BLaER1 (cell line): ENCODE results near the gene ANGPTL2.
"Not testable (repeated sequence)": the region's sequence is repeated elsewhere in the genome, so short reads cannot be mapped to it uniquely, and the experiment has no call there.

Source experiments
- H3K27ac ChIP-seq: shearing (Covaris generic); formaldehyde crosslinking; 2 replicates; pipeline ENCODE4 v1.8.1; 2022
- H3K27me3 ChIP-seq: shearing (Covaris generic); formaldehyde crosslinking; 2 replicates; pipeline ENCODE4 v1.8.1; 2022
- H3K36me3 ChIP-seq: shearing (Covaris generic); formaldehyde crosslinking; 2 replicates; pipeline ENCODE4 v1.8.1; 2022
- H3K4me1 ChIP-seq: shearing (Covaris generic); formaldehyde crosslinking; 2 replicates; pipeline ENCODE4 v1.8.1; 2022
- H3K4me2 ChIP-seq: shearing (Covaris generic); formaldehyde crosslinking; 2 replicates; pipeline ENCODE4 v1.8.1; 2022
- H3K4me3 ChIP-seq: shearing (Covaris generic); formaldehyde crosslinking; 2 replicates; pipeline ENCODE4 v1.8.1; 2022
- H3K9ac ChIP-seq: shearing (Covaris generic); formaldehyde crosslinking; 2 replicates; pipeline ENCODE4 v1.8.1; 2022
- H3K9me3 ChIP-seq: shearing (Covaris generic); formaldehyde crosslinking; 2 replicates; pipeline ENCODE4 v1.8.1; 2022
- H4K20me1 ChIP-seq: shearing (Covaris generic); formaldehyde crosslinking; 2 replicates; pipeline ENCODE4 v1.8.1; 2022
- Cebpa-rat ChIP-seq: shearing (Covaris generic); IDR thresholded peaks from 2 replicates; pipeline ENCODE4 v1.8.1; 2022

ANGPTL2 gene

GRCh38 chr9:127122176-127123063 is at the start of gene ANGPTL2:
Gene ANGPTL2 (minus strand): TSS chr9:127122635. CDS start chr9:127108731, 13,904 bp downstream.
- Histone ChIP-seq H3K4me2 (peak within 1 kb of the TSS; percentile 99), H3K27me3 (no peaks in the 10 kb centered on the region), H3K36me3 (no peaks in the 10 kb centered on the region), H4K20me1 (peaks cover 6% of the 10 kb centered on the region; the same call in 1 of the 2 replicates), H3K9ac (peak within 1 kb of the TSS; percentile 83), H3K4me3 (peak within 1 kb of the TSS; percentile 68), H3K9me3 (no peaks in the 10 kb centered on the region), H3K4me1 (peaks cover 79% of the 10 kb centered on the region), H3K27ac (peak within 1 kb of the TSS; percentile 77)
- no peak for TF ChIP-seq Cebpa-rat

DNA sequence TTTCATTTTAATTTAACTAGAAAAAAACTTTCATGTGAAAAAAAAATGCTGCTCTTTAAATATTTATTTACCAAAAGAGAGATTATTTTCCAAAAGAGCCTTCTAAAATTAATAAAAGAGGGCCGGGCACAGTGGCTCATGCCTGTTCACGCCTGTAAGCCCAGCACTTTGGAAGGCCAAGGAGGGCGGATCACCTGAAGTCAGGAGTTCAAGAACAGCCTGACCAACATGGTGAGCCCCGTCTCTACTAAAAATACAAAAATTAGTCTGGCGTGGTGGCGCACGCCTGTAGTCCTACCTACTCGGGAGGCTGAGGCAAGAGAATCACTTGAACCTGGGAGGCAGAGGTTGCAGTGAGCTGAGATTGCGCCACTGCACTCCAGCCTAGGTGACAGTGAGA is 48.9 kb upstream of the ANGPTL2 start:
- not testable (repeated sequence) for H3K27ac ChIP-seq, H3K4me3 ChIP-seq, H3K9me3 ChIP-seq, H3K4me2 ChIP-seq, H3K27me3 ChIP-seq, H3K36me3 ChIP-seq, H4K20me1 ChIP-seq, H3K9ac ChIP-seq
- peaks cover 65% of the 10 kb centered on the region for H3K4me1 ChIP-seq

DNA sequence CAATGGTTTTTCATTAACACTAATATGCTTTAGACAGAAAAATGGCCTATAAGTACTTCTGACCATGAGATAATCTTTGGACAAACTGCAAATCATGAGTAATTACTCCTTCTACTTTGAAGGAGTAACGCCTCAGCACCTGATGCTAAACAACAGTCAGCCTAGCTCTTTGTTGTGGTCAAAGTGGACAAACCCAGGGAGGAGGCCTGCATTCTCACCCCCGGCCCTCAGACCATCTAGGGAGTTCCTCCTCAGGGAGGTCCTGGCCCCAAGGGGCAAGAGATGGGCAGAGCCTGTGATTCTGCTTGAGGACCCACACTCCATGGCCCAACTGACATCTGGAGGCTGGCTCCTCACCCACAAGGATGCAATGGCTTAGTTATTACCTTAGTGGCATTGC is 48.2 kb upstream of the ANGPTL2 start:
- Histone ChIP-seq H3K36me3 (no peaks in the 10 kb centered on the region), H3K9ac (no peak overlapping the region), H3K27ac (0 out of 2 replicates have a peak overlapping the region, but pooled peaks have one; percentile 25), H3K4me3 (no peak overlapping the region), H3K4me1 (peaks cover 72% of the 10 kb centered on the region), H3K27me3 (no peaks in the 10 kb centered on the region), H4K20me1 (no peaks in the 10 kb centered on the region), H3K4me2 (peak overlapping the region; percentile 73), H3K9me3 (no peaks in the 10 kb centered on the region)
- TF ChIP-seq Cebpa-rat = no peak

GRCh38 chr9:127170103-127170502 is 47.7 kb upstream of the ANGPTL2 start:
- Histone ChIP-seq H3K4me3 (no peak overlapping the region), H3K4me1 (peaks cover 75% of the 10 kb centered on the region), H3K27me3 (no peaks in the 10 kb centered on the region), H3K4me2 (peak overlapping the region; percentile 13), H3K9me3 (no peaks in the 10 kb centered on the region), H3K9ac (no peak overlapping the region), H3K27ac (no peak overlapping the region), H3K36me3 (no peaks in the 10 kb centered on the region), H4K20me1 (no peaks in the 10 kb centered on the region)
- no peak for TF ChIP-seq Cebpa-rat

- TF ChIP-seq Cebpa-rat = no peak
- Histone ChIP-seq H3K4me2 (no peak overlapping the region), H3K4me1 (peaks cover 75% of the 10 kb centered on the region), H3K9me3 (no peaks in the 10 kb centered on the region), H3K36me3 (no peaks in the 10 kb centered on the region), H3K9ac (no peak overlapping the region), H3K4me3 (no peak overlapping the region), H3K27me3 (no peaks in the 10 kb centered on the region), H3K27ac (no peak overlapping the region), H4K20me1 (no peaks in the 10 kb centered on the region)
Measured at GRCh38 chr9:127169575-127169883, 47.1 kb upstream of the ANGPTL2 start.

- H3K9ac ChIP-seq = no peak overlapping the region
- no peak overlapping the region; the same call in 1 of the 2 replicates for H3K4me2 ChIP-seq
- H4K20me1 ChIP-seq = no peaks in the 10 kb centered on the region
- H3K36me3 ChIP-seq = no peaks in the 10 kb centered on the region
- H3K9me3 ChIP-seq = no peaks in the 10 kb centered on the region
- TF ChIP-seq Cebpa-rat = no peak
- H3K4me3 ChIP-seq = no peak overlapping the region
- H3K27ac ChIP-seq = no peak overlapping the region
- H3K27me3 ChIP-seq = no peaks in the 10 kb centered on the region
- peaks cover 75% of the 10 kb centered on the region for H3K4me1 ChIP-seq
Measured at GRCh38 chr9:127168756-127169574, 46.5 kb upstream of the ANGPTL2 start.

- no peak for TF ChIP-seq Cebpa-rat
- no peaks in the 10 kb centered on the region for H3K9me3 ChIP-seq
- peaks cover 83% of the 10 kb centered on the region for H3K4me1 ChIP-seq
- no peaks in the 10 kb centered on the region for H3K36me3 ChIP-seq
- H3K4me2 ChIP-seq = peak overlapping the region; percentile 87
- peak overlapping the region; percentile 83 for H3K27ac ChIP-seq
- H3K4me3 ChIP-seq = no peak overlapping the region
- H3K9ac ChIP-seq = no peak overlapping the region
- no peaks in the 10 kb centered on the region for H3K27me3 ChIP-seq
- no peaks in the 10 kb centered on the region for H4K20me1 ChIP-seq
Measured at GRCh38 chr9:127167560-127168326, 45.3 kb upstream of the ANGPTL2 start.

DNA sequence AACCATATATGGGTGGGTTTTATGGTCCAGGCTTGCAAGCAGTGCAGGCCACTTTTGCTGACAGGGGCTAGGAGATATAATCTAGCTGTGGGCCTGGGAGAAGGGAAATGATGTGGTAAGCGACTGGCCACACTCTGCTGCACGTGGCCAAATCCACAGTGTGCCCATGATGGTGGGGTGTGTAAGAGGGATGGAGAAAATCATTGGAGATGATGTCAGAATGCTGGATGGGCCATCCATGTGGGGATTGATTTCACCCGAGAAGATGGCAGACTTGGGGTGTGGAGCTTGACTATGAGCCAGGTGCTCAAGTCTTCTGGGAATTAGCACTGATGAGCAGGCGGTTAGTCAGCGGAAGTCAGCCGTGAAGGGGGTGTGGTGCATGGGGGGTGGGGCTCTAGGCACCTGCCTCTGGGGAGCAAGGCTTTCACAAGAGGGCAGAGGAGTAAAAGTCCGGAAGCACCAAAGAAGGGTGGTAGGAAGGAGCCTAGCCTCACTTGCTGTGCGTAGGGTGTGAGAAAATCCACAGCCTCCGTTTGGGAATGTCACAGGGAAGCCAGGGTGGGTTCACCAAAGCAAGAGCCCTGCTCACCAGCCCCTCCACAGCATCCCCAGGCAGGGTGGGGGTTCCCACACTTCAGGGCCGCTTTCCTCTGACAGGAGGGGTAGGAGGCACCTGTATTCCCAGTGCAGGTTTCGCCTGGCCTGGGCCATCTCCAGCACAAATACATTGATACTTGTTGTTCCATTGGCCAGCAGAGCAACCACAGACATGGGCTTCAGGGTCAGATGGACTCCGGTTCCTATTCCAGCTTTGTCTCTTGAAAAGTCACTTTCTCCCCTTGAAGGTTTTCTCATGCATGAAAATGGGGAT is 44.5 kb upstream of the ANGPTL2 start:
- Histone ChIP-seq H3K4me3 (peak overlapping the region; percentile 41; the same call in 1 of the 2 replicates), H3K9me3 (no peaks in the 10 kb centered on the region), H3K36me3 (no peaks in the 10 kb centered on the region), H3K27ac (peak overlapping the region; percentile 83), H3K4me1 (peaks cover 92% of the 10 kb centered on the region), H3K9ac (peak overlapping the region; percentile 49; the same call in 1 of the 2 replicates), H4K20me1 (no peaks in the 10 kb centered on the region), H3K4me2 (peak overlapping the region; percentile 87), H3K27me3 (no peaks in the 10 kb centered on the region)
- peak; percentile 83 for TF ChIP-seq Cebpa-rat

- no peak overlapping the region for H3K9ac ChIP-seq
- peak overlapping the region; percentile 83 for H3K27ac ChIP-seq
- H3K36me3 ChIP-seq = no peaks in the 10 kb centered on the region
- H3K4me2 ChIP-seq = peak overlapping the region; percentile 87
- peaks cover 94% of the 10 kb centered on the region for H3K4me1 ChIP-seq
- no peaks in the 10 kb centered on the region for H3K9me3 ChIP-seq
- H4K20me1 ChIP-seq = no peaks in the 10 kb centered on the region
- H3K27me3 ChIP-seq = no peaks in the 10 kb centered on the region
- 0 out of 2 replicates have a peak overlapping the region, but pooled peaks have one; percentile 41 for H3K4me3 ChIP-seq
- TF ChIP-seq Cebpa-rat = no peak
Measured at GRCh38 chr9:127166111-127166510, 43.7 kb upstream of the ANGPTL2 start.
